Coronary artery (tissue), 2 donors: ENCODE results near the gene XDH.

ENCODE experiments used
- DNase-seq: peaks from one replicate; pipeline ENCODE4 v3.0.0-alpha.2; 2017; ENCODE audit warnings: low spot score
- H3K27ac ChIP-seq, 2 donors: fragments of 200-600 bp; sonication (generic); one replicate each; pipeline ENCODE4 v1.5.1; 2016 to 2019
- H3K4me3 ChIP-seq: fragments of 200-600 bp; sonication (generic); 2 replicates; pipeline ENCODE4 v1.5.1; 2016; ENCODE audit warnings: mild to moderate bottlenecking, moderate library complexity
- TF ChIP-seq, protein P1 (sequence below): fragments of 200-600 bp; sonication (generic); IDR thresholded peaks from one replicate; pipeline ENCODE4 v1.5.1; 2019; ENCODE audit warnings: antibody characterized with exemption

The XDH gene

GRCh38 chr2:31430439-31431165 lies 16.1 kb upstream of the XDH start:
- no peak for DNase-seq
- Histone ChIP-seq H3K27ac (no peak overlapping the region), H3K4me3 (no peak overlapping the region)
- TF ChIP-seq, protein P1, sequence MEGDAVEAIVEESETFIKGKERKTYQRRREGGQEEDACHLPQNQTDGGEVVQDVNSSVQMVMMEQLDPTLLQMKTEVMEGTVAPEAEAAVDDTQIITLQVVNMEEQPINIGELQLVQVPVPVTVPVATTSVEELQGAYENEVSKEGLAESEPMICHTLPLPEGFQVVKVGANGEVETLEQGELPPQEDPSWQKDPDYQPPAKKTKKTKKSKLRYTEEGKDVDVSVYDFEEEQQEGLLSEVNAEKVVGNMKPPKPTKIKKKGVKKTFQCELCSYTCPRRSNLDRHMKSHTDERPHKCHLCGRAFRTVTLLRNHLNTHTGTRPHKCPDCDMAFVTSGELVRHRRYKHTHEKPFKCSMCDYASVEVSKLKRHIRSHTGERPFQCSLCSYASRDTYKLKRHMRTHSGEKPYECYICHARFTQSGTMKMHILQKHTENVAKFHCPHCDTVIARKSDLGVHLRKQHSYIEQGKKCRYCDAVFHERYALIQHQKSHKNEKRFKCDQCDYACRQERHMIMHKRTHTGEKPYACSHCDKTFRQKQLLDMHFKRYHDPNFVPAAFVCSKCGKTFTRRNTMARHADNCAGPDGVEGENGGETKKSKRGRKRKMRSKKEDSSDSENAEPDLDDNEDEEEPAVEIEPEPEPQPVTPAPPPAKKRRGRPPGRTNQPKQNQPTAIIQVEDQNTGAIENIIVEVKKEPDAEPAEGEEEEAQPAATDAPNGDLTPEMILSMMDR: no peak

- no peak overlapping the region for H3K4me3 ChIP-seq
- no peak overlapping the region for H3K27ac ChIP-seq
- no peak for DNase-seq
- TF ChIP-seq, protein P1: no peak
Observed at GRCh38 chr2:31429759-31430438, 15.4 kb upstream of the XDH start.

DNA sequence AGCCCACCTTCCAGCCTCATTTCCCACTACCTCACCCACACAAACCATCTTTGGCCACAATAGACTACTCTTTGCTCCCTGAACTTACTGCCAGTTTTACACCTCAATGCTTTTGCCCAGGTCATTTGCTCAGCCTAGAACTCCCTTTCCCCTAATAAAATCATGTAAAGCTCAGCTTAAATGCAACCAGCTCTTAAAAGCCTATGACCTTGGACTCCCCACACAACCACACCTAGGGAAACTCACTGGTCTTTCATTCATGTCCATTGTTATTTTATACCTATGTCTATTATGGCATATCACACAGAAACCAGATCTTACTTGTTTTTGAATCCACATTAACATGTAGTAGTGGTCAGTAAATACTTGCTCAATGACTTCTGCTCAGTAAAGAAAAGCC lies 14.5 kb upstream of the XDH start:
- no peak overlapping the region for H3K4me3 ChIP-seq
- TF ChIP-seq, protein P1: no peak
- no peak overlapping the region for H3K27ac ChIP-seq
- DNase-seq: no peak

- Histone ChIP-seq H3K27ac (no peak overlapping the region), H3K4me3 (no peak overlapping the region)
- TF ChIP-seq, protein P1: no peak
- no peak for DNase-seq
Observed at GRCh38 chr2:31428001-31428418, 13.5 kb upstream of the XDH start.

GRCh38 chr2:31426096-31426495 lies 11.6 kb upstream of the XDH start:
- DNase-seq: no peak

DNA sequence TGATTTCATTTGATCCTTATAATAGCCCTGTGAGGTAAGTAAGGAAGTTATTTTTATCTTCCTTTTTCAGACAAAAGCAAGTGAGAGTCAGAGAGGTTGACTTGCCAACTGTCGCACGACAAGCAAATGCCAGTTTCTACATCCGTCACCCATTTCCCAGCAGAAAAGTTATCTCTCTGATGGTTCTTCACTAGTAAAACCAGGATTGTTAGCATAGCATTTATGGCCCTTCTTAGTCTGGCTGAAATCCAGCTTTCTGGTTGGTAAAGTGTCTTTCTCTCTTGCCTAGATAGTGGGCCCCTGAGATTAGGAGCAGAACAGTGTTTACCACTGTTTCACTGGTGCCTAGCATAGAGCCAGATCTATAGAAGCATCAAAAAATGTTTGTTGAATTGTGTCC lies 7.1 kb upstream of the XDH start:
- no peak overlapping the region for H3K4me3 ChIP-seq
- TF ChIP-seq, protein P1: no peak
- DNase-seq: no peak
- no peak overlapping the region for H3K27ac ChIP-seq

More at GRCh38 chr2:31426096-31426495, 11.6 kb upstream of the XDH start:
- TF ChIP-seq, protein P1: no peak
- Histone ChIP-seq H3K27ac (no peak overlapping the region), H3K4me3 (no peak overlapping the region)

DNA sequence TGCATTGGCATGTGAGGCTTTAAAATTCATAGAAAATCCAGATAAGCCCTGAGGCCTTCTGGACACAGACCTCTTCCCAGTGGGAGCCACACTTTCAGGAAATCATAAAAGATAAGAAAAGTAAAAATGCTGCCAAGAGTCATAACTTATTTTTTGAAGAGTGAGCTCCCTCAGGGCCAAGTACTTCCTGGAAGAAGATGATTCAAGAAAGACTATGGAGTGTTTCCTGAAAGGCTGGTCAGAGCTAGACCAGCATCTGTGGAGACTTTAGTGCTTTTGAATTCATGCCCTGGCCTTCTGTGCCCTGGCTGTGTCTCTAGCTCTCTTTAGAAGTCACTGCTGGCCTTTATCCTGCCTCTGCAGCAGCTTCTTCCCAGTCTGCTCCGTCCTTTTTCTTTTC lies 6.4 kb upstream of the XDH start:
- Histone ChIP-seq H3K4me3 (no peak overlapping the region), H3K27ac (no peak overlapping the region)
- TF ChIP-seq, protein P1: no peak
- no peak for DNase-seq
